Adrenal gland (tissue), 5 donors: ENCODE data around the gene PLOD2.

ENCODE experiments used
- CTCF ChIP-seq, 6 experiments: fragments of 450-650 bp in 4 of 6; fragments of 200-600 bp in 2 of 6; sonication (generic) in 1 of 6; IDR thresholded peaks; 1 replicate in 5 of 6; 2 replicates in 1 of 6; pipeline versions ENCODE4 v1.5.1 to v1.8.0; 2016 to 2021; ENCODE audit warnings: antibody characterized with exemption in 6 of 6, mild to moderate bottlenecking in 2 of 6, moderate library complexity in 1 of 6
- POLR2A ChIP-seq, 2 donors: fragments of 450-650 bp; IDR thresholded peaks; one replicate each; pipeline ENCODE4 v1.6.1; 2017; ENCODE audit warnings: antibody characterized with exemption in 2 of 2, mild to moderate bottlenecking in 2 of 2, moderate library complexity in 1 of 2
- donor health status: DM: no; HTN: no; CAD: no.

- TF ChIP-seq CTCF (IDR thresholded peaks at IDR 0.05), result no peak
- no peak for TF ChIP-seq POLR2A (IDR thresholded peaks at IDR 0.05)
These were observed 3.5 kb downstream of the PLOD2 start for GRCh38 chr3:146157325-146158060.
